ENCODE data around the gene RAP1GAP2.

RAP1GAP2 gene

DNA sequence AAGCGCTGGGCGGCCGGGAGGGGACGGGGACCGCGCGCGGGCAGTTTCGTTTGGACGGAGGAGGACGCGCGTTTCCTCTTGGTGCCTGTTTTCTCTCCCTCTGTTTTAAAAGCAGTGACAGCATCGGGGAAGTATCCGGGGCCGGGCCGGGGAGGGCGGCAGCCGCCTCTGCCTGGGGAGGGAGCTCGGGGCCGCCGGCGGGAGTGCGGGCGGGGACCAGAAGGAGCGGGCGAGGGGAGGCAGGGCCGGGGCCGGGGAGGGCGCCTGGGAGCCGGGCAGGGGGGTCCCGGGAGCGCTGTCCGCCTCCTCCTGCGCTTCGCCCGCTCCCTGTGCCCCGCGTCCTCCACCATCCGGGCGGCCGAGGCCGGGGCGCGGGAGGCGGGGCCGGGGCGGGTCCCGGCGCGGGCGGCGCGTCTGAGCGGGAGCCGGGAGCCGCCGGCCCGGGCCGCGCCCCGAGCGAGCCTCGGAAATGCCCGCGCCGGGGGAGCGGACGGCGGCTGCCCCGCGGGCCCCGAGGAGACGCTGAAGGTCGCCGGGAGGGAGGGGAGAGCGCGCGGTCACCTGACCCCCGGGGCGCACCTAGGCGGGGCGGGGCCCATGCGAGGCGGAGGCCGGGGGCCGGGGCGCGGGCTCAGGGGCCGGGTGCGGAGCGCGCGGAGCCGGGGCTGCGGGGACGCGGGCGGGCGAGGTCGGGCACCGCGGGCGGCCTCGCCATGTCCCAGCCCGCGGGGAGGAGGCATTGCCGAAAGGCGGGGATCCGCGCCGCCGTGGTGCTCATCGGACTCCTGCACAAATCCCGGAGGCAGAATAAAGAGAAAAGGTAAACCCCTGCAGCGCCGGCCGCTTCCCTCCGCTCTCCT lies 57.3 kb downstream of the RAP1GAP2 start:
- no peak for DNase-seq (ENCODE audit: low read depth, low spot score)

GRCh38 chr17:2854143-2855055 lies 58.2 kb downstream of the RAP1GAP2 start:
- DNase-seq (ENCODE audit: low read depth, low spot score) = no peak

- no peak for DNase-seq (ENCODE audit: low read depth, low spot score)
These were observed 58.9 kb downstream of the RAP1GAP2 start for GRCh38 chr17:2855063-2855600.

DNA sequence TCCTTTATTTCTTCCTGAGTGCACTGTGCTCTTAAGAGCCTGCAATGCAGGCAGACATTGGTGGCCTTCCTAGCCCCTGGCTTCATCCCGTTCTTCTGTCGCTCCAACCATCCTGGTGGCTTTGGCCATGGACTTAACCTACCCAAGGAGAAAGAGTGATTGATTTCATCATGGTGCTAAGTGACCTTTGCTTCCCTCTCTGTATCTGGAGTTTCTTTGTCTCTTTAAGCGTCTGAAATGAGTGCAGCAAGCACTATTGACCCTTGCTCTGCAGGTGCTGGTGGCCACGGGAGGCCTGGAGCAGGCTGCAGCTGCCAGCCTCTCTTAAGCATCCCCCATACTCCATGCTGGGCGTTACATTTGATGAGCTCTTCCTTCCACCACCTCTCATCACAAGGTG lies 60.5 kb downstream of the RAP1GAP2 start:
- DNase-seq (ENCODE audit: low read depth, low spot score) = no peak

DNA sequence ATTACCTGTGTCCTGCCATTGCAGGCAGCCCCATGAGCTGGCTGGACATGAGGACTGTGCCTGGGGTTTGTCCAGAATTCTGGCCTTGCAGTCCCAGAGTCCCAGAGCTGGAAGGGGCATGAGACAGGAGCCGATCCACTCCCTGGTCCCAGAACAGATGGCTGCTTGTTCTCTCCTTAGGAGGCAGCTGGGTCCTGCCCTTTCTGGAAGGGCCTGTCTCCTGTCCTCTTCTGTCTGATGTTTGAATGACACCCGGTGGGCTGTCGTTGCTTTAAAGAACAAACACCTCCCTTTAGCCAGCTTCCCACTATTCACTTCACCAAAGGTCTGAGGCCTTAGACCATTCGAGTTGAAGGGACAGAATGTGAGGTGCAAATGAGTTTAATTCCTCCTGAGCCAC lies 63.8 kb downstream of the RAP1GAP2 start:
- DNase-seq (ENCODE audit: low read depth, low spot score) = no peak

DNA sequence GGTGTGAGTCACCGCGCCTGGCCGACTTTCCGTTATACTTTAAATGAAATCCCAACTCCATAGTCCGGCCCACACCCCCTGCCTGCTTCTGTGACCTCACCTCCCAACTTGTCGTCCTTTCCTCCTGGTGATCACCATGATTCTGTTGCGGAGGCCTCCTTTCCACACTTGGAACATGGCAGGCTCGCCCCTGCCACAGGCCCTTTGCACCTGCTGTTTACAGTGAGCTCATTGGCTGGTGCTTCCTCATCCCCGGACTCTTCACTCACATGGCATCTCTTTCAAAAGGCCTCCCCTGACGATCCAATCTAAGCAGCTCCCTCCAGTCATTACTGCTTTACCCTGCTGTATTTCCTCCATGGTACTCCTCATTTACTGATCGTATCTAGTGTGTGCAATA lies 64.6 kb downstream of the RAP1GAP2 start:
- no peak for DNase-seq (ENCODE audit: low read depth, low spot score)

GRCh38 chr17:2862197-2862596 lies 66.0 kb downstream of the RAP1GAP2 start:
- no peak for DNase-seq (ENCODE audit: low read depth, low spot score)

GRCh38 chr17:2863204-2863603 lies 67.0 kb downstream of the RAP1GAP2 start:
- DNase-seq (ENCODE audit: low read depth, low spot score) = no peak

DNA sequence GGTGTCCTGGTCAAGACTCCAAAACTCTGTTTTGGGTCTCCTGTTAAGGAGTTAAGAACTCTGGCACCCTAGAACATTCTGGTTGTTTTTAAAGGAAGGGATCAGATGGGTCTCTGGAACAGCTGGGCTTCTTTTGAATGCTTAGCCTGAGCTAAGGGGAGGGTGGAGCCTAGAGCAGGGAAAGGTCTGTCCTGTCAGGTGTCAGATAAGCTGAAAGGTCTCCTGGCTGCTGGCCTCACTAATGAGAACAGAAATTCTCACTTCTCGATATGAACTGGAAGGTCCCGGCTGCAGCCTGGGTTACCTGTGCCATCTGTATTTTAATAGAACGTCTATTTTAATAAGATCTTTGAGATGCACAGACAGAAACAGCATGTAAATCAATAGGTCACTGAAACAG lies 69.0 kb downstream of the RAP1GAP2 start:
- no peak for DNase-seq (ENCODE audit: low read depth, low spot score)

- DNase-seq (ENCODE audit: low read depth, low spot score) = no peak
These were observed 71.5 kb downstream of the RAP1GAP2 start for GRCh38 chr17:2867441-2868424.

DNA sequence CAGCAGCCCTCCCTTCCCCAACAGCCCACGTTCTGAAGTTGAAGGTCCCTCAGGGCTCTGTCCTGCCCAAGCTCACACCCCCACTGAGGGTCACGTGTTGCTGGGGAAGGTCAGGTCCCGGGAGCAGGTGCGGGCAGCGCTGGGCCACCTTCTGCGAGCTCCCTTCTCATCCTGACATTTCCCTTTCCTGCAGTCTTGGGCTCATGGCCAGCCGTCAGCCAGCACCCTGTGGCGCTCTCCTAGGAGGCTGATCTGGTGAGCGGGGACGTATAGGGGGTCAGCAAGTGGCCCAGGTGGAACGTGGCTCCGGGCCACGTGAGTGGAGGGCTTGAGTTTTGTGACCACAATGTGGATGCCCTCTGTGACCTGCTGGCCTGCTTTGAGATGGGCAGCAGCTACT lies 73.4 kb downstream of the RAP1GAP2 start:
- no peak for DNase-seq (ENCODE audit: low read depth, low spot score)

- DNase-seq (ENCODE audit: low read depth, low spot score) = no peak
These were observed 75.0 kb downstream of the RAP1GAP2 start for GRCh38 chr17:2871205-2871604.

DNA sequence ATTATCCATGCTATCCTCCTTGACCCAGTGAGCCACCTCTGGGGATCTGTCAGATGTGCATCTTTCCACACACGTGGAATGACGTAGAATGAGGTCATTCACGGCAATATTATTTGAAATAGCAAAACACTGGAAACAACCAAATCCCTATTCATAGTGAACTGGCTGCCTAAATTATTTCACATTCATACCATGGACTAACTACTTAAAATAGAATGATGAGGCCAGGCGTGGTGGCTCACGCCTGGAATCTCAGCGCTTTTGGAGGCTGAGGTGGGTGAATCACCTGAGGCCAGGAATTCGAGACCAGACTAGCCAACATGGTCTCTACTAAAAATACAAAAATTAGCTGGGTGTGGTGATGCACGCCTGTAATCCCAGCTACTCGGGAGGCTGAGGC lies 75.5 kb downstream of the RAP1GAP2 start:
- DNase-seq (ENCODE audit: low read depth, low spot score) = no peak

DNA sequence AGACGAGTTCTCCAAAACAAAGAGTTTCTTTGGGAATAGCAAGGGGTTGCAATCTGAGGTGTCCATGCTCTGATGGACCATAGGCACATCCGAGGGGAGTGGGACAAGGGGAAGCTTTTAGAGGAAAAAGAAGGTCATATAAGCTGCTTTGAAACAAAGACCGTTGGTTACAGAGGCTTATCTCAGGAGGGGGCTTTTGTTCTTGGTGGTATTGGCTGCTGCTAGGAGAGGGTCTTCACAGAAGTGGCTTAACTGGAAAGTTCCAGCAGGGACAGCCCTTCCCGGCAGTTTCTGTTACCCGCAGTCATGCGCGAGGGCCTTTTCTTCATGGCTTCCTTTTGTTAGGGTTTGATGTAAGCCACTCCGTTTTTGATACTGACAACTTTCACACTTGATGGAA lies 76.0 kb downstream of the RAP1GAP2 start:
- no peak for DNase-seq (ENCODE audit: low read depth, low spot score)

DNA sequence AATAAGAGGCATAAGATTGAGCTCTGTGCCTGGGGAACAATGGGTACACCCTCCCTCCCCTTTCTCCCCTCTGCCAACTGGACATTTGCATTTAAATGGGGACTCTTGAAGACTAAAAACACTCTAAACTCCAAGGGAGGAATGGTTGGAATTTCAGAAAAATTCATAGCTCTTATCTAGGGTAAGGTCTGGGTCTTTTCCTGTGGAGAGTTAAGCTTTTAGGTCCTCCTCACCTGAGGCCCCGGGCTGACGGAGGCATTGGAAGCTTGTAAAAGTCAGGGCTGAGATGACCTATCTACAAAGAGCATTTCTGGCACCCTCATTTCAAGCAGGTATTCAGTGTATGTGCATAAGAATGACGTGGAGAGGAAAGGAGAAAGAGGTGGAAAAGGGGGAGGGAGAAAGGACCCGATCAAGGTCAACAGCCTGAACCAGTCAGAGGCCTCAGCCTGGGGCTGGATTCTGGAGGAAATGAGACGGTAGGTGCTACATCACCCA lies 78.0 kb downstream of the RAP1GAP2 start:
- no peak for DNase-seq (ENCODE audit: low read depth, low spot score)

GRCh38 chr17:2875608-2876007 lies 79.4 kb downstream of the RAP1GAP2 start:
- DNase-seq (ENCODE audit: low read depth, low spot score) = no peak

DNA sequence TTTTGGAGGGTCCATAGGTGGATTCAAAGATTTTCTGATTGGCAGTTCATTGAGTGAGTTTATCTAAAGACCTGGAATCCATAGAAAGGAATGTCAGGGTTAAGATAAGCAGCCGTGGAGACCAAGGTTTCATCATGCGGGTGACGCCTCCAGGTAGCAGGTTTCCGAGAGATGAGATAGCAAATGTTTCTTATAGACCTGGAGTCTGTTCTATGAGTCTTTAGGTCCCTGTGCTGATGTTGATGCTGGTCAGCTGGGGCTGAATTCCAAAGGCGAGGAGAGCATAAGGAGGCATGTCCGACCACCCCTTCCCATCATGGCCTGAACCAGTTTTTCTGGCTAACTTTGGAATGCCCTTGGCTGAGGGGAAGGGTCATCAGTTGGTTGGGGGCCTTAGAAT lies 80.2 kb downstream of the RAP1GAP2 start:
- DNase-seq (ENCODE audit: low read depth, low spot score) = no peak

DNA sequence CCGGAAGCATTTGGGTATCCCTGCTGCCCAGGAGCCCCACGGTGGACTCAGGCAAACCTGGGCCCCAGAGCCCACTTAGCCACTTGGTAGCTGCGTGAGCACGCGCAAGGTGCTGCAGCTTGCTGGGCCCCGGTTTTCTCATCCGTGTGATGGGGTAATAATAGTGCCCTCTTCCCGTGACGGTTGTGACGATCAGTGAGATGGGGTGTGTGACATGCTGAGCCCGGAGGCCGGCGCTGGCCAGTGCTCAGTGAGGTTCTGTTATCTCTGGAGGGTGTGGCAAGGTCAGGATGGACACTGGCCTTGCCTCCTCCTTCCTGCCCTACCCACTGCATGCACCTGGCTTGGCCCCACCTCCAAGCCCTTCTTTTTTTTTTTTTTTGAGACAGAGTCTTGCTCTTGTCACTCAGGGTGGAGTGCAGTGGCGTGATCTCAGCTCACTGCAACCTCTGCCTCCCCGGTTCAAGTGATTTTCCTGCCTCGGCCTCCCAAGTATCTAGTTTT lies 82.6 kb downstream of the RAP1GAP2 start:
- no peak for DNase-seq (ENCODE audit: low read depth, low spot score)

GRCh38 chr17:2880050-2880449 lies 83.8 kb downstream of the RAP1GAP2 start:
- no peak for DNase-seq (ENCODE audit: low read depth, low spot score)

DNA sequence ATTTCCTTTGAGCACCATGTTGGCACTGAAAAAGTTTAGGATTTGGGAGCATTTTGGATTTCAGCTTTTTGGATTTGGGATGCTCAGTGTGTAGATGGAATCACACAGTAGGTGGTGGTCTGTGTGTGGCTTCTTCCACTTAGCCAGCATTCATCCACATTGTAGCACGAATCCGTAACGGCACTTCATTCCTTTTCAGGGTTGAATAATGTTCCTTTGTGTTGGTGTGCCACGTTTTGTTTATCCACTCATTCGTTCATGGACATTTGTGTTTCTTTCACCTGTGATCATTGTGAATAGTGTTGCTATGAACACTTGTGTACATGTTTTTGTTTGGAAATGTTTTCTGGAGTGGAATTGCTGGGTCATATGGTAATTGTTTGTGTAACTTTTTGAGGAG lies 85.1 kb downstream of the RAP1GAP2 start:
- no peak for DNase-seq (ENCODE audit: low read depth, low spot score)
